Stimulated activated CD8-positive, alpha-beta memory T cell treated with anti-CD3 and anti-CD28 coated beads, Interleukin-7, amount 100 ng/mL, for 48 hours (primary cell): ENCODE results near the gene FBXO38.

ENCODE experiments used
- DNase-seq, 2 donors: peaks; one replicate each; pipeline ENCODE4 v3.0.0-alpha.2; 2020; ENCODE audit warnings: low read depth in 1 of 2; ENCODE audit errors: extremely low read depth in 1 of 2

The FBXO38 gene

DNA sequence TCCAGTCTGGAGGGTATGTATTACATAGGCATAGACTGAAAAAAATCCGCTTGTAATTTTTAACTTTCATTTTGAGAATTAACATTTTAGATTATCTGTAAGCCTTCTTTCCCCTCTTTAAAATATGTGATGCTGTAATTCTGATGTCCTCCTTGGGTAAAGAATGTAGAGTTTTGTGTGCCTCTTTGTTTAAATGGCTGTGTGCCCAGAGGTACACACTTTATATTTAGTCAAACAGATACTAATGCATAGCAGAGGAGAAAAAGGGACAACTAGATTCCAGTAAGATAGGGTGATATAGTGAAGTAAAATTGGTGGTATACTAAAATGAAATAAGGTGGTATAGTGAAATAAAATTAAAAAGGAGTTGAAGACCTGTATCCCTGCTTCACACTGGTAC, 1.3 kb downstream of the FBXO38 start:
- DNase-seq = no peak

DNA sequence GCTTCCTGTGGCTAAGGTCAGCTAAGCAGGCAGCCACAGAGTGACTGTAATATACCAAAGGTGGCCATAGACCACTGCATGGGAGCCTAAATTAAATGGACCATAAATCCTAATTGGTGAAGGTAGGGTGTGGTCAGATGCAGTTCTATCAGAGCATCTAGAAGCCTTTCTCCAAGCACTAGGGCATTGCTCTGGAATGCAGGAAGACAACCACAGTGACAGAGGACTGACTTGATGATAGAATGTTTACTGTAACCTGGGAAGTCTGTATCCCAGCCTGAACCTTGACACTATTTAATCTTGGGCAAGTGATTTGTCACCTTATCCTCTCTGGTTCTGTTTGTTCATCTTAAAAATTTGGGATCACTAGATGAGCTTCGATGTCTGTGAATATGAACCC, 2.3 kb downstream of the FBXO38 start:
- DNase-seq = no peak

DNA sequence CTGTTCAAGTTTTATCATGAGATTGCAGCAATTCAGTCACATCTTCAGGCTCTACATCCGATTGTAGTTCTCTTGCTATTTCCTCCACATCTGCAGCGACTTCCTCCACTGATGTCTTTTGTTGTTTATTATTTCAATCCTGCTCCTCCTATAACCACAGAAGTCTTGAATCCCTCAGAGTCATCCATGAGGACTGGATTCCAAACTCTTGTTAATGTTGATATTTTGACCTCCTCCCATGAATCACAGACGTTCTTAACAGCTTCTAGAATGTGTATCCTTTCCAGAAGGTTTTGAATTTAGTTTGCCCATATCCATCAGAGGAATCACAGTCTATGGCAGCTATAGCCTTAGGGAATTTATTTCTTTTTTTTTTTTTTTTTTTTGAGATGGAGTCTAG, 3.6 kb downstream of the FBXO38 start:
- DNase-seq = no peak

DNA sequence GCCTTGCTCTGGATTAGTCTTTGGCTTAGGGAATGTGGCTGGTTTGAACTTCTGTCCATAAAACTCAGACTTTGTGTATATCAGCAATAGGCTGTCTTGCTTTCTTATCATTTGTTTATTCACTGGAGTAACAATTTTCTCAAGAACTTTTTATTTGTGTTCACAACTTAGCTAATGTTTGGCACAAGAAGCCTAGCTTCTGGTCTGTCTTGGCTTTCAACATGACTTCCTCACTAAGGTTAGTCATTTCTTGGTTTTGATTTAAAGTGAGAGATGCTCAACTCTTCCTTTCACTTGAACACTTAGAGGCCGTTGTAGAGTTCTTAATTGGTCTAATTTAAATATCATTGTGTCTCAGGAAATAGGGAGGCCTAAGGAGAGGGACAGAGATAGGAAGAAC, 4.9 kb downstream of the FBXO38 start:
- DNase-seq = no peak

DNA sequence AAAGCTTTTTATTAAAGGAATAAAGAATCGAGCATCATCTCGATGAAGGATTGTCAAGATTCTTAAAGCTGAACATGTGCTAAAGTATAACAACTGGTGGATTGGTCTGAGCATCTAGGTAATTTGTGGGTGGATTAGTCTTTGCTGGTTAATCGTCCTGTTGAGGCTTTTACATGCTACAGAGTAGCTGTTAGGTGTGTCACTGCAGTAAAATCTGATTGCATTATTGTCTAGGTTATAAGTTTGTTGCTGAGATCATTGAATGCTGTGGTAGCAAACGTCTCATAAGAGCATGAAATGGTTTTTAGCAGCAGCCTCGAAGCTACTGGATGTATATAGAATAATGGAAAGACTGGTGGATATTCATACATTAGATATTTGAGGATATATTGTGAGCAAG, 7.2 kb downstream of the FBXO38 start:
- DNase-seq = no peak

DNA sequence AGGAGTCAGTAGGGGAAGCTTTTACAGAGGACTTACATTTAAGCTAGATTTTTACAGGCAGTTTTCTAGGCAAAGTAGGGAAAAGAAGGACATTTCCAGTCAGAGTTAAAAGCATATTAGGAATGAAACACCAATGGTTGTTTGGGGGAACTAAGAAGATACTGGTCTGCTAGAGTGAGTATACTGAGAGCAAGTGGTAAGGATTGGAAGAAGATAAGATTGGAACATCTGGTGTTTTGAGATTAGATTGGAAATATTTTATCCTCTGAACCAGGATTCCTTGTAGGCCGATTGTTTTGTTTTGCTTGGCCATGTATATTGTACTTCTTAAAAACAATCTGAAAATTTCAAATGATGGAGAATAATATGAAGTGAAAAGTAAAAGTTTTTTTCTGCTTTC, 7.7 kb downstream of the FBXO38 start:
- DNase-seq = no peak

DNA sequence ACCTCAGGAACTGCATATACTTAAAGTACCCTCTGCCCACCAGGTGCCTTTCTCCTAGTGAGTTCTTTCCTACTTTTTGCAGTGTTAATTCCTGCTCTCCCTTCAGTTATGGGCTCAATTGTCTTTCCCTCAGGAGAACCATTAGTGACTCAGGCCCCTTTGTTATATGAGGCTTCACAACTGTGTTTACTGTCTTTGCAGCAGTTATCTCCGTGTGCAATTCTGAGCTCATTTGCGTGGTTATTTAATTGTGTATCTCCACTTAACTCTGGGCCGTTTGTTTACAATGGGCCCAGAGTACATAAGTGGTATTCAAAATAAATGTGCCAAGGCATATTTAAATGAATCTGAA, 9.6 kb downstream of the FBXO38 start:
- no peak for DNase-seq

DNA sequence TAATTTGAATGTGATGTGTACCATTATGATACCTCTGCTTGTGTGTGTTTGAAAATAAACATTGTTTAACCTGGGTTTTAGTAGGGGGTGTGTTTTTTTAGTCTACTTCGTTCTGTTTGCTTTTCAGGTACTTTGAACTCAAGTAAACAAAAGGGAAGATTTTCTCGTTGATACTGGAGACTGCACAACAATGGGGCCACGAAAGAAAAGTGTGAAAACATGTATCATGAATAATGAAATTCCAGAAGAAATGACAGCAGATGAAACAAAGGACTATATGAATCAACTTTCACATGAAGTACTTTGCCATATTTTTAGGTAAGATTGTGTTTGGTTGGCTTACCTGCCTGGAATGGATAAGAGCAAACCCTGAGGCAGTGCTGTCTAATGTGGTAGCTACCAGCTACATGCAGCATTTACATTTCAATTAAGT, 10.8 kb downstream of the FBXO38 start:
- DNase-seq = no peak

DNA sequence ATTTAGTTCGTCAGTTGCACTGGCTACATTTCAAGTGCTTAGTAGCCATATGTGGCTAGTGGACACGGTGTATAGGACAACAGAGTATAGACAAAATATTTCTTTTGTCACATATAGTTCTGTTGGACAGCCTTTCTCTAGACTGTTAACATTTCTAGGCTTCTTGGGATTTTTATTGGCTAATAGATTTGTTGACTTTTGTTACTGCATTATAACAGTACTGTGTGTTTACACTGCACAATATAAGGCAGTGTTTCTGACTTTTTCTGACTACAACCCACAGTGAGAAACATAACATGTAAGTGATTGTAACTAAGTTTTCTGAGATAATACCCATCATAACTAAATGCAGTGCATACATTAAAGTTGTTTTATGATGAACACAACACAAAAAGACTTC, 11.3 kb downstream of the FBXO38 start:
- DNase-seq = no peak

DNA sequence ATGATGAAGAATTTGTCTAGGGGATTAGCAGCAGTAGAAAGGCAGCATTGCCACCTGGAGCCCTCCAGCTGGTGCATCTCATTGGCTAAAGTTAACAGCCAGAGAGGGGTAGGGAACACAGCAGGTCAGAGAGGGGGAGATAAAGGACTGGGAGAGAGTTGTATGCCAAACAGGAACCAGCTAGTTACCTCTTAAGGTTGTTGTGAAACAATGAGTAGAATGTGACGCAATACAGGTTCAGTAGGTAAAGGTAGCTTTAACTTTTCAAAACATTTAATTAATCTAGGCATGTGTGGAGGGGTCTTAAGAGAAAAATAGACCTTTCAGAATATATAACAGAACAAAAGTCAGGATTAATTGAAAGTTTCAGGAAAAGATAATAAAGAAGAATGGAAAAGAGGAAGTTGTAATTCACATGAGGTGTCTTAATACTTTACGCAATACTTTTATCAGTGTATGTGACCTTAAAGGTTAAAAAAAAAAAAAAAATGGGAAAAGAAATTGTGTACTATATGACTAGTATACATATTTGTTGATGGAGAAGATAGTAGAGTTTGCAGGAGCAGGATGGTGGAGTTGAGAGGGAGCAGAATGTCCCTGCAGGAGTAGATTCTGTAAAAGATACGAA, 14.3 kb downstream of the FBXO38 start:
- DNase-seq = no peak

DNA sequence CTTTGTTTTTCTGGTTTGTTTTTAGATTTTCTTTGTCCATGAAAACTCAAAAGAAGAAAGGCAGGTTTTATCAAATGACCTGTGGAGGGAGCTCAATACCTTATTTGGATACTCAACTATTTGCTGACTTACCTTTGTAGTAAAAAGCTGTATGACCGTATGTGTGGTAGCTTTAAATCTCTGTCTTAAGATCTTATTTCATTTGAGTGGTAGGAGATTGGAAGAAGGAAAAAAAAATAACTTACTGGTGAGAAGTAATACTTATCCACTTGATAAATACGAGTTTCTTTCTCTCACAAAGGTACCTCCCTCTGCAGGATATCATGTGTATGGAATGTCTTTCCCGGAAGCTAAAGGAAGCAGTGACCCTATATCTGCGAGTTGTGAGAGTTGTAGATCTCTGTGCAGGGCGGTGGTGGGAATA, 15.0 kb downstream of the FBXO38 start:
- no peak for DNase-seq

DNA sequence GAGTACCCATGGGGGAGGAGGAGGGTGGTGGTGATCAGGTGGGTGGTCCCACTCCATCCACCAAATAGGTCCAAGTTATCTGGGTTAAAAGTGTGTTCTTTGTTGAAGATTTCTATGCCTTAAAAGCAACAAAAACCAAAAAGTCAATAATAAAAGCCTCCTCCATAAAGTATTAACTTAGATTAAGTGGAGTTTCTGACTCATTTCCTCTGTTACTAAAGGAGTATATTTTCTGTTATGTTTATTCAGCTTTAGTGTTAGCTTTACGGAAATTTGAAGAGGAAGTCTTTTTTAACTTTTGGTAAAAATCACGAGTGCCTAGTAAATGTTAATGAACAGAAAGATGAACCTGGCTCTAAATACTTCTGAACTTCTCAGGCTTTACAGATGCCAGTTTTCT, 17.8 kb downstream of the FBXO38 start:
- no peak for DNase-seq

DNA sequence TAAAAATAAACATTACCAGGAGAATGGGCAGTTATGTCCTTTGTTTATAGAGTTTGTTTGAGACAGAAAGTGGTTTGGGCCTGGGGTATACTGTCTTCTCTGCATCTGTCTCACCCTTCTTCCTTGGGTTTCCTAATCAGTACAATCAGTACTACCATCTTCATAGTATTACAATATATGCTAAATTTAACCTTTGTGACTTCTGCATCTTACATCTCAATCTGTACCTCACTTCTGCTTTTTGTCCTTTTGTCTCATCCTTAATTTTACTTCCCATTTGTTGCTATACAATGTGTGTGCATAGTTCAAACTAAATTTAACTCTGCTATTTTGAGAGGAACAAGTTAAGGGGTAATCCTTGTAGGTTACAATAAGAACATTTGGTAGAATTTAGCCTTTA, 19.6 kb downstream of the FBXO38 start:
- DNase-seq = no peak

DNA sequence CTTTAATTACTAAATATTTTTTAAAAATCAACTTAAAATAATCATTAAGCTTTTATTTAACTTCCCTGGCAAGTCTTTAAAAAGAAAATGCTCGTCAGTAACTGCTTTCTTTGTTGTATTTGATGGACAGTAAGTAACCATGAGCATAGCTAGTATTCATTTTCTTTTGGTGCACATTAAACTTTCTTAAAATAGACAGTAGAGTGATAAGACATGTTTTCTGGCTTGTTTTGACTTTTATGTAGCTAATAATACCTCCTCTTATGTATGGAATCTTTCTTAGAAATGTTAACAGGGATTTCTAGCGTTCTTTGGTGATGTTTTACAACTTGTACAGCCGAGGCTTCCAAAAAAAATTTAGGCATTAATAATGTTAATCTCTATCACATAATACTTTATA, 22.6 kb downstream of the FBXO38 start:
- DNase-seq = no peak

DNA sequence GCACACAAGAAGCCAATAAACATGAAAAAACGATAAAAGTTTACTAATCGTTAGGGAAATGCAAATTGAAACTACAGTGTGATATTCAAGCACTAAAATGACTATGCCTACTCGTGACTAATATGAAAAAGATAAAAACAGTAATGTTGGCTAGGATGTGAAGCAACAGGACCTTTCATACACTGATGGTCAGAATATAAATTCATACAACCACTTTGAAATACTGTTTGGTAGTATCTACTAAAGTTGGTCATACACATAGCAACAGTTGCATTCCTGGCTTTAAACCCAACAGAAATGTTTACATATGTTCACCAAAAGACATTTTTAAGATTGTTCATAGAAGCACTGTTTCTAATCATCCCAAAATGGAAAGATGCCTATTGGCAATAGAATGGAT, 24.3 kb downstream of the FBXO38 start:
- DNase-seq = no peak

DNA sequence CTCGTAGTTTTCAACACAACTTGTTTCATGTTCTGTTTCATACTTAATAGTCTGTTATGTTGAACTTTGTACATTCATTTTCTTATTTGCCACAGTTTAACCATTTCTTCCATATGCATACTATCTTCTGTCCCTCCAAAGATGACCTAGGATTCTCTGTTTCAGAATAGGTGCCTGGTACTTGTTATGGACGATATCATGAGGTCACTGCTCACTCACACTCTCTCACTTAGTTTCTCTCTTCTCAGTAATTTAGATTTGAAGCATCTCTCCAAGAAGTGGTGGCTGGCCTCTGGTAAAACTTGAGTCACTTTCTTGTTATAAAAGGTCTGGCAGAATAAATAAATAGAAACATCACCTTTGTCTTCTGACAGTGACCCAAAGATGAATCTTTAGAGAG, 28.4 kb downstream of the FBXO38 start:
- DNase-seq = peak in 1 of 2 donors; percentile 3

DNA sequence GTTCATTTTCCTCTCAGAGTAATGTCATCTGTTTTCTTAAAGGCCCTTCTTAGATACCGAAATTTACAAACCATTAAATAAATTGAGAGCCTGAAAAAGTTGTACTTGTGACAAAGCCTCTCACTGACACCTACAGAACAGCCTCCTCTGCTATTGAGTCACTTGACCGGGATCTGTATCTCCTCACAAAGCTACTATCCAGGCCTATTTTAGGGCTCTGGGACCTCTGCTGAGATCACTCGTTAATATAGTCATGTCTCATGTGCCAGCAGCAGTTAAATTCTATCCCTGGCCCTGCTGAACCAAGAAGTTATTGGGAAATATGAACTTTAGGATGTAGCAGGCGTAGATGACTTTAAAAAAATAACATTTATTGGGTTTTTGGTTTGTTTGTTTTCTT, 31.1 kb downstream of the FBXO38 start:
- no peak for DNase-seq

DNA sequence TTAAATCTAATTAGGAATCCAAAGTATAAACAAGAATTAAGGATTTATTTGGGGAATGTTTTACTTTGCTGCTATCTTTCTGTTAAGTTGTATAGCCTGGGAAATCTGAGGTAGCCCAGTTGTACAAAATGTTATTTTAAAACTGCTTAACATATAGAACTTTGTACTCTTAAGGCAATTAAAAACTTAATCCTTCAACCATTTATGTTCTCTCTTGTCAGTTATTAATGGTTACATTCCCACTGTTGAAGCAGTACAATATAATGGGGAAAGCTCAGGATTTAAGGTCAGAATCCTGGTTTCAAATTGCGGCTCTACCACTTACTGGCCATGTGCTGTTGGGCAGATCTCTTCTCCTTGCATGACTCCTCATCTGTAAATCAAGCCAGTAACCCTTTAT, 32.7 kb downstream of the FBXO38 start:
- no peak for DNase-seq

DNA sequence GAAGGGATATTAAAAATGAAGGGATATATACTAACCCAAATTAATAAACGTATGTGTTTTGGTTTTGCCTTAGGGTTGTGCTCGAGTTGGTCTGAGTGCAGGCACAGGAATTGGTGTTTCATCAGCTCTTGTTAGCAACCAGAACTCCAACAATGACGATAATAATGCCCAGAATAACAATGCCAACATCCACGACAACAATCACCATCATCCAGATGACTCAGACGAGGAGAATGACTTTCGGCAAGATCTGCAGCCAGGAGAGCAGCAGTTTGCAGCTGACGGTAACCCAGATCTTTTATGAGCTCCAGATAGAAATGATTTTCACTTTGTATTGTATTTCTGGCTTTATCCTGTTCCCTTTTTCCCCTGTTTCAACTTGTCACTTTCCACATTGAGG, 33.2 kb downstream of the FBXO38 start:
- DNase-seq = no peak

DNA sequence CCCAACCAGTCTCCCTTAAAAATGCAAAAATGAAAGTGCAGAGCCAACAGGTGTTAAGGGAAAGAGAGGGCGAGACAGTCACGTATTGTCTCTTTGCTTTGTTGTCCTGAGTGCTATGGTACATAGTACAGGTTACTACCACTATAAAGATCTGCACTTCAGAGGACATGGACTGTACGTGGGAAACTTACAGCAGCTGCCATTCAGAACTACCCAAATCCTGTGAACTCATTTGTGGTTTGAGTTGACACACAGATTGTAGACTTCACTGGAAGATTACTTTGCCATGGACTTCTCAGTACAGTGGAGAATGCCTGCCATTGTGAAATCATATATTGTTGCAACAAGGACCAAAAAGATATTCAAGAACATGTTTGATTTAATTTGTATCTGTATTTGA, 34.8 kb downstream of the FBXO38 start:
- DNase-seq = no peak

DNA sequence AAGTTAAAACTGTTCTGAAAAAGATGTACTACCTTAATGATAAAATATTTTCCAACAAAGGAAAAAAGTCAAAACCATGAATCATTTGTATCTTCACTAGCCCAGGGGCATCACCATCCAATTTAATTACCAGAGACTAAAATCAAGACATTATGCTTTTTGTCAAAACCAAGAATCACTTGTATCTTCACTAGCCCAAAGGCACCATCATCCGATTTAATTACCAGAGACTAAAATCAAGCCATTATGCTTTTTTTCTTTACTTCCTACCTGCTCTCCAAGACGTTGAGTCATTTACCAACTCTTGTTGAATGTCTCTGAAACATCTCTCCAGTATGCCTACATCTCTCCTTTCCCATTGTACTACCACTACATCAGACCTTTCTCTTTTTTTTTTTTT, 37.9 kb downstream of the FBXO38 start:
- DNase-seq = no peak

DNA sequence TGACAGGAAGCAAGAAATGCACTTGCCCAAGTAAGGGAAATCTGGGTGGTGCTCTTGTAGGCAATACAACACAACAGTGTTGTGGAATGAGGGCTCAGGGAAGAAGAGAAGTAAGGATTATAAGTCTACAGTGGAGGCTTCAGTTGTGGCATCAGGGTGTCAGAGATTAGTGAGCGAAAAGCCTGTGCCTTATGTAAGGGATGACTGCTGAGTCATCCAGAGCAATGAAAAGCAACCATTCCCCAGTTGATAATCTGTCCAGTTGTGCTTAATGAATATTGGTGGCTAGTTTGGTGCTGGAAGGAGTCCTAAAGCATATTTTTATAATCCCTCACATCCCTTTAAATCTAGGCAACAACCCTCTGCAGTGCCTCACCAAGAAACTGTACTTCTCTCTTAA, 42.0 kb downstream of the FBXO38 start:
- DNase-seq = no peak

DNA sequence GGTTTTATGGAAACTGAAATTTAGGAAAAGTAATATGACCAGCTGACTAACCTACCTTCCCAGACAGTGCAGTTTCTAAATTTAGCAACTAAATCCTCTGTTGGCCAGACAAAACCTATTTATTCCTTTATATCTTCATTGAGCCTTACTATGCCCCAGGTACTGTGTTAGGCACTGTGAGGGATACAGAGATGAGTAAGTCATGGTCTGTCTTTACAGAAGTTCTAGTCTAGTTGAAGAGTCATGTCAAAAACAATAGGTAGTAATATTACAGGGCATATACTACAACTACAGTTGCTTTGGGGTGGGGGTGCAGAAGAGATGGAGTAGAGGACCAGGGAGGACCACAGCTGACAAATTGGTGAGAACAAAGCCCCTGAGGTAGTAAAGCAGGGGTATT, 42.8 kb downstream of the FBXO38 start:
- no peak for DNase-seq
